ENCODE data around the gene ABI3BP. TPM values are rescaled to one million over a fixed set of nuclear protein-coding genes. Genes with fewer than 3 reads are reported as not detected.

ABI3BP gene
- total and polyA plus RNA-seq, 10 of the 15 experiments (the other 5 are each of a cell fraction or from before 2014, with no cell fraction given), result 0.03 to 0.42 (median 0.11) TPM; not detected in 4

- TF ChIP-seq ZBTB33 (IDR thresholded peaks at IDR 0.05), result no peak
- no peak for TF ChIP-seq ATF7 (IDR thresholded peaks at IDR 0.05; ENCODE audit: low read depth)
- no peak for TF ChIP-seq PBX3 (IDR thresholded peaks at IDR 0.05; ENCODE audit: insufficient replicate concordance, low read depth, low read length)
- TF ChIP-seq POLR2AphosphoS5 (IDR thresholded peaks at IDR 0.05; ENCODE audit: low read length), result no peak
- no peak for TF ChIP-seq SREBF2 (IDR thresholded peaks at IDR 0.05; ENCODE audit: low read length)
- no peak for TF ChIP-seq EP300 (IDR thresholded peaks at IDR 0.05; ENCODE audit: borderline replicate concordance in 1 of 2, control insufficient read depth in 1 of 2, low read depth in 2 of 2, low read length in 2 of 2)
These were observed 213.1 kb downstream of the ABI3BP start (continued) for GRCh38 chr3:100780071-100780622.

GRCh38 chr3:100779480-100779879, 213.7 kb downstream of the ABI3BP start:
- Histone ChIP-seq H2AFZ (ENCODE audit: control insufficient read depth, low read depth, low read length) (no peak overlapping the region), H3K36me3 (ENCODE audit: control insufficient read depth in 2 of 2, insufficient read depth in 2 of 2, low read length in 1 of 2) (no peaks in the 10 kb centered on the region), H3K79me2 (ENCODE audit: control insufficient read depth, insufficient read depth, low read length) (no peaks in the 10 kb centered on the region), H3K27me3 (replicated peaks in 1 of 2; ENCODE audit: control insufficient read depth in 2 of 2, insufficient read depth in 2 of 2, low read length in 1 of 2) (no peaks in the 10 kb centered on the region), H4K20me1 (ENCODE audit: control insufficient read depth, insufficient read depth) (no peaks in the 10 kb centered on the region), H3K9me3 (replicated peaks; ENCODE audit: control insufficient read depth, insufficient read depth, low read length) (no peaks in the 10 kb centered on the region), H3K4me1 (ENCODE audit: control insufficient read depth, insufficient read depth, low read length) (no peaks in the 10 kb centered on the region), H3K27ac (ENCODE audit: control insufficient read depth, insufficient read depth) (no peak overlapping the region), H3K4me2 (ENCODE audit: control insufficient read depth, insufficient read depth) (no peak overlapping the region), H3K9ac (ENCODE audit: control insufficient read depth, insufficient read depth, low read length) (no peak overlapping the region), H3K4me3 (no peak overlapping the region)
- no peak for DNase-seq (ENCODE audit: low read depth, low spot score)
- no peak for FAIRE-seq
- ChIA-PET POLR2A (no interaction called here), RAD21 (ENCODE audit: unreplicated experiment) (no interaction called here), SMC1A (ENCODE audit: uncharacterized antibody, unreplicated experiment) (no interaction called here), CTCF (no interaction called here)
- intact Hi-C loops (cut with micrococcal nuclease; ENCODE audit: unreplicated experiment), result no loop called here
- in situ Hi-C loops (cut with MboI), result no loop called here
- TF ChIP-seq POLR2AphosphoS5 (IDR thresholded peaks at IDR 0.05; ENCODE audit: low read length) (no peak), BCL3 (IDR thresholded peaks at IDR 0.05; ENCODE audit: borderline replicate concordance, insufficient read depth, low read depth, low read length, poor library complexity, severe bottlenecking) (no peak), ZBTB4 (CRISPR knock-in tag; IDR thresholded peaks at IDR 0.05) (no peak), RFX5 (IDR thresholded peaks at IDR 0.05; ENCODE audit: low read depth, low read length) (no peak), BRCA1 (IDR thresholded peaks at IDR 0.05; ENCODE audit: low read depth, low read length) (no peak), CHD1 (IDR thresholded peaks at IDR 0.05; ENCODE audit: low read depth, low read length) (no peak), BHLHE40 (IDR thresholded peaks at IDR 0.05; ENCODE audit: borderline replicate concordance in 1 of 2, low read depth in 2 of 2, low read length in 1 of 2) (no peak), STAT1 (conservative IDR thresholded peaks at IDR 0.05) (no peak), TARDBP (IDR thresholded peaks at IDR 0.05; ENCODE audit: borderline replicate concordance) (no peak), NR2C1 (IDR thresholded peaks at IDR 0.05) (no peak), NFXL1 (IDR thresholded peaks at IDR 0.05; ENCODE audit: borderline replicate concordance) (no peak)
- no TSS peak for BruUV-seq (replicated peaks)
- no peak for ATAC-seq
